Cerebellar nuclear complex (tissue), 1 donor: ENCODE data around the gene PCDHA10.

Source experiments
- DNase-seq, 2 experiments: peaks; one replicate each; lab custom pipeline; 2025; lab: John Stamatoyannopoulos, UW

The PCDHA10 gene

DNA sequence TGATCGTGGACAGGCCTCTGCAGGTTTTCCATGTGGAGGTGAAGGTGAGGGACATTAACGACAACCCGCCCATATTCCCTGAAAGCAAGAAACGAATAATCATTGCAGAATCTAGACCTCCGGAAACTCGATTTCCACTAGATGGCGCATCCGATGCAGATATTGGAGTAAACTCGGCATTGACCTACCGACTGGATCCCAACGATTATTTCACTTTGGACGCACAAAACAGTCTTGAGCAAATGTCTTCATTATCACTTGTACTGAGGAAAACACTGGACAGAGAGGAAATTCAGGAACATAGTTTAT lies 26.8 kb downstream of the PCDHA10 start:
- no peak for DNase-seq

DNA sequence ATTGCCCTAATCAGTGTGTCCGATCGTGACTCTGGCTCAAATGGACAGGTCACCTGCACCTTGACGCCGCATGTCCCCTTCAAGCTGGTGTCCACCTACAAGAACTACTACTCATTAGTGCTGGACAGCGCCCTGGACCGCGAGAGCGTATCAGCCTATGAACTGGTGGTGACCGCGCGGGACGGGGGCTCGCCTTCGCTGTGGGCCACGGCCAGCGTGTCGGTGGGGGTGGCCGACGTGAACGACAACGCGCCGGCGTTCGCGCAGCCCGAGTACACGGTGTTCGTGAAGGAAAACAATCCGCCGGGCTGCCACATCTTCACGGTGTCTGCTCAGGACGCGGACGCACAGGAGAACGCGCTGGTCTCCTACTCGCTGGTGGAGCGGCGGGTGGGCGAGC lies 27.7 kb downstream of the PCDHA10 start:
- no peak for DNase-seq

DNA sequence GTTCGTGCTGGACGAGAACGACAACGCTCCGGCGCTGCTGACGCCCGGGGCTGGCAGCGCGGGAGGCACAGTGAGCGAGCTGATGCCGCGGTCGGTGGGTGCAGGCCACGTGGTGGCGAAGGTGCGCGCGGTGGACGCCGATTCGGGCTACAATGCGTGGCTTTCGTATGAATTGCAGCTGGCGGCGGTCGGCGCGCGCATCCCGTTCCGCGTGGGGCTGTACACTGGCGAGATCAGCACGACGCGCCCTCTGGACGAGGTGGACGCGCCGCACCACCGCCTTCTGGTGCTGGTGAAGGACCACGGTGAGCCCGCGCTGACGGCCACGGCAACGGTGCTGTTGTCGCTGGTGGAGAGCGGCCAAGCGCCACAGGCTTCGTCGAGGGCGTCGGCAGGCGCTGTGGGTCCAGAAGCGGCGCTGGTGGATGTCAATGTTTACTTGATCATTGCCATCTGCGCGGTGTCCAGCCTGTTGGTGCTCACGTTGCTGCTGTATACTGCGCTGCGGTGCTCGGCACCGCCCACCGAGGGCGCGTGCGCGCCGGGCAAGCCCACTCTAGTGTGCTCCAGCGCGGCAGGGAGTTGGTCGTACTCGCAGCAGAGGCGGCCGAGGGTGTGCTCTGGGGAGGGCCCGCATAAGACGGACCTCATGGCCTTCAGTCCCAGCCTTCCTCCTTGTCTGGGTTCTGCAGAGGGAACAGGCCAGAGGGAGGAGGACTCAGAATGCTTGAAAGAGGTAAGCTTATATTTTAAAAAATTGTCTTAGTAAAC lies 28.4 kb downstream of the PCDHA10 start:
- no peak for DNase-seq

DNA sequence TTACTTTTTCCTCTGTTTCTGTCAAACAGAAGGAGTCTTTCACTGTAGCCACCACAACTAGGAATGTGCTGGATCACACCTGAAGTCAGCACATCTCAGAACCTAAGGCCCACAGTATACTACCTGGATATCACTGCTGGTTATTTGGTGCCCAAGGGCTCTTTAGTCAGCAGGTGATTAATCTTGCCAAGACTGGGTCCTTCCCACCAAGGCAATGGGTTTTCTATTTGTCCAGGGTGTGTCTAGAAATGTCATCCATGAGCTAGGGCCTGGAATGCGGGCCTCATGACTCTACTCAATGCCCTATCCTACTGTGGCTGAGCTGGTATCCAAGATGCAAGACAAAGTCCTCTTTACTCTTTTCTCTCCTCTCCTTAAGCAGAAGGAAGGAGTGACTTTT lies 60.6 kb downstream of the PCDHA10 start:
- DNase-seq = no peak
